Uterus (tissue), 4 donors: ENCODE measurements around the gene CORT. TPM values are rescaled to one million over a fixed set of nuclear protein-coding genes. Genes with fewer than 3 reads are reported as not detected.
"Not testable (repeated sequence)": the region's sequence is repeated elsewhere in the genome, so short reads cannot be mapped to it uniquely, and the experiment has no call there.

Source experiments
- DNase-seq, 2 donors: peaks; one replicate each; pipeline ENCODE4 v3.0.0-alpha.2; 2019 to 2020
- H3K27ac ChIP-seq, 2 donors: fragments of 200-600 bp; sonication (generic); 1 replicate in 1 of 2; 2 replicates in 1 of 2; pipeline ENCODE4 v1.5.1; 2016 to 2018
- H3K27me3 ChIP-seq, 2 donors: fragments of 200-600 bp; sonication (generic); one replicate each; pipeline ENCODE4 v1.5.1; 2018 to 2019; ENCODE audit warnings: control low read depth in 1 of 2
- H3K36me3 ChIP-seq, 2 donors: fragments of 200-600 bp; sonication (generic); one replicate each; pipeline ENCODE4 v1.5.1; 2019; ENCODE audit warnings: control low read depth in 1 of 2
- H3K4me1 ChIP-seq, 2 donors: fragments of 200-600 bp; sonication (generic); one replicate each; pipeline ENCODE4 v1.5.1; 2018 to 2019; ENCODE audit warnings: control low read depth in 1 of 2
- H3K4me3 ChIP-seq, 2 donors: fragments of 200-600 bp; sonication (generic); 1 replicate in 1 of 2; 2 replicates in 1 of 2; pipeline ENCODE4 v1.5.1; 2018 to 2019; ENCODE audit warnings: mild to moderate bottlenecking in 1 of 2
- H3K9me3 ChIP-seq, 2 donors: fragments of 200-600 bp; sonication (generic); one replicate each; pipeline ENCODE4 v1.5.1; 2019; ENCODE audit warnings: control low read depth in 1 of 2
- POLR2A ChIP-seq, 2 donors: fragments of 450-650 bp; IDR thresholded peaks; one replicate each; pipeline ENCODE4 v1.6.1; 2016; ENCODE audit warnings: antibody characterized with exemption in 2 of 2, mild to moderate bottlenecking in 1 of 2, moderate library complexity in 1 of 2
- intact Hi-C: fragments of 100-400 bp; cut with DNase I; formaldehyde crosslinking; loops from one replicate; pipeline ENCODE4 v1.15.1; 2023; ENCODE audit warnings: low total_unique reads
- total RNA-seq, 4 donors: library from RNA; depleted of rRNA in 3 of 4; stranded (reverse); fragments of >200 nt in 3 of 4; gene quantifications; one replicate each; pipeline versions ENCODE4 v1.1.0 to v1.2.4, GENCODE V29; 2014 to 2023
- TF ChIP-seq, protein P1 (sequence below), 4 experiments: fragments of 200-600 bp in 2 of 4; fragments of 450-650 bp in 2 of 4; sonication (generic) in 2 of 4; IDR thresholded peaks; one replicate each; pipeline ENCODE4 v1.5.1; 2016 to 2019; ENCODE audit warnings: antibody characterized with exemption in 4 of 4, mild to moderate bottlenecking in 2 of 4, moderate library complexity in 1 of 4
- donor health status: DM: yes; HTN: yes; CAD: no.

Gene CORT, protein sequence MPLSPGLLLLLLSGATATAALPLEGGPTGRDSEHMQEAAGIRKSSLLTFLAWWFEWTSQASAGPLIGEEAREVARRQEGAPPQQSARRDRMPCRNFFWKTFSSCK
- total RNA-seq = under 1 TPM in 1 of 4 donors, not detected in 3; 0.79 TPM

DNA sequence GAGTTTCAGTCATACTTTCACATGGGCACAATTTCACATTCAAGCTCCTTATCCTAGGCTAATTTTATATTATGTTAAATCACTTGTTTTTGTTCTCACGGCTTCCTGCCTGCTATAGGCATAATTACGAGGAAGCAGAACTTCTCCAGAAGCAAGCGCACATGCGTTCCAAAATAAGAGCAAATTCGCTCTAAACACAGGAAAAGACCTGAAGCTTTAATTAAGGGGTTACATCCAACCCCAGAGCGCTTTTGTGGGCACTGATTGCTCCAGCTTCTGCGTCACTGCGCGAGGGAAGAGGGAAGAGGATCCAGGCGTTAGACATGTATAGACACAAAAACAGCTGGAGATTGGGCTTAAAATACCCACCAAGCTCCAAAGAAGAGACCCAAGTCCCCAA is at the start of gene CORT:
Gene CORT, plus strand, starts transcription at position 281 of the 400 bp plus-strand sequence. CDS start 193 bp downstream, outside the sequence.
- Histone ChIP-seq H3K9me3 (no peaks in the 10 kb centered on the region), H3K27ac (no peak within 1 kb of the TSS), H3K4me3 (no peak within 1 kb of the TSS), H3K27me3 (no peaks in the 10 kb centered on the region), H3K4me1 (no peaks in the 10 kb centered on the region), H3K36me3 (no peaks in the 10 kb centered on the region)
- TF ChIP-seq, protein P1, sequence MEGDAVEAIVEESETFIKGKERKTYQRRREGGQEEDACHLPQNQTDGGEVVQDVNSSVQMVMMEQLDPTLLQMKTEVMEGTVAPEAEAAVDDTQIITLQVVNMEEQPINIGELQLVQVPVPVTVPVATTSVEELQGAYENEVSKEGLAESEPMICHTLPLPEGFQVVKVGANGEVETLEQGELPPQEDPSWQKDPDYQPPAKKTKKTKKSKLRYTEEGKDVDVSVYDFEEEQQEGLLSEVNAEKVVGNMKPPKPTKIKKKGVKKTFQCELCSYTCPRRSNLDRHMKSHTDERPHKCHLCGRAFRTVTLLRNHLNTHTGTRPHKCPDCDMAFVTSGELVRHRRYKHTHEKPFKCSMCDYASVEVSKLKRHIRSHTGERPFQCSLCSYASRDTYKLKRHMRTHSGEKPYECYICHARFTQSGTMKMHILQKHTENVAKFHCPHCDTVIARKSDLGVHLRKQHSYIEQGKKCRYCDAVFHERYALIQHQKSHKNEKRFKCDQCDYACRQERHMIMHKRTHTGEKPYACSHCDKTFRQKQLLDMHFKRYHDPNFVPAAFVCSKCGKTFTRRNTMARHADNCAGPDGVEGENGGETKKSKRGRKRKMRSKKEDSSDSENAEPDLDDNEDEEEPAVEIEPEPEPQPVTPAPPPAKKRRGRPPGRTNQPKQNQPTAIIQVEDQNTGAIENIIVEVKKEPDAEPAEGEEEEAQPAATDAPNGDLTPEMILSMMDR (IDR thresholded peaks at IDR 0.05) = no peak
- no peak for TF ChIP-seq POLR2A (IDR thresholded peaks at IDR 0.05)
- intact Hi-C loops = no loop called here
- no peak for DNase-seq

DNA sequence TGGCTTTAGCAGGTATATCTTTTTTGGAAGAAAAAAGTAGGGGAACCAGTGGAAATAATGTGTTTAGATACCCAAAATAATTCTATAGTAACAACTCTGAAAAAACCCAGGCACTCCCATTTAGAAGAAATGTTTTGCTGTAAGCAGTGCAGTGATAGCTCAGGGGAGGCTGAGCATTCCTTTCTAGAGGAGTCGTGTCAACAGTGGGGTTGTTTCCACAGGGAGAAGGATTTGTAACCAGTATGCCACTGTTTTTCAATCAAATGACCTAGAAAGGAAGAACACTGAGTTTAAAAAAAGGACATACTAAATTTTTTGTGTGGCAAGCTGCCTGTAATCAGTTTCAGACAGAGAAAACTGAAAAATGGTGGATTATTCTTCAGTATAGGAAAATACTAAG is 48.5 kb upstream of the CORT start:
- no peak for DNase-seq
- Histone ChIP-seq H3K4me3 (no peak overlapping the region), H3K27ac (no peak overlapping the region), H3K4me1 (no peaks in the 10 kb centered on the region), H3K36me3 (no peaks in the 10 kb centered on the region), H3K9me3 (no peaks in the 10 kb centered on the region), H3K27me3 (no peaks in the 10 kb centered on the region)
- TF ChIP-seq POLR2A (IDR thresholded peaks at IDR 0.05) = no peak
- TF ChIP-seq, protein P1 (IDR thresholded peaks at IDR 0.05) = no peak
- intact Hi-C loops = no loop called here

DNA sequence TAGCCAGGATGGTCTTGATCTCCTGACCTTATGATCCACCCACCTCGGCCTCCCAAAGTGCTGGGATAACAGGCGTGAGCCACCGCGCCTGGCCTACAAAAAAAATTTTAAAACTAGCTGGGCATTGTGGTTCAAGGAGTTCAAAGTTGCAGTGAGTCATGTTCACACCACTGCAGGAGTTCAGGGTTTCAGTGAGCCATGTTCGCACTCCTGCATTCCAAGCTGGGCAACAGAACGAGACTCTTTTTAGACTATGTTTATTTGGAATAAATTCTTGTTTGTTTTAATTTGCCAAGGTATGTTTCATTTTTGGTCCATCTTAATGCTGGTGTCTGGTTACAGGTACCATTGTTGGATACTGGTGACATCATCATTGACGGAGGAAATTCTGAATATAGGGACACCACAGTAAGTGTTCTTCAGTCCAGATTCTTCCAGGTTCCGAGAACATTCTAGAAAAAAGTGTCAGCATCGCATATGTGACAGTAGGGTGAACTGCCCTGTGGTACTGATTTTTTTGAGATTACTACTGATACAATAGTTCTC is 47.0 kb upstream of the CORT start:
- H3K4me3 ChIP-seq = no peak overlapping the region
- no peaks in the 10 kb centered on the region for H3K4me1 ChIP-seq
- TF ChIP-seq POLR2A (IDR thresholded peaks at IDR 0.05) = no peak
- TF ChIP-seq, protein P1 (IDR thresholded peaks at IDR 0.05) = no peak
- no peaks in the 10 kb centered on the region for H3K9me3 ChIP-seq
- no peak overlapping the region for H3K27ac ChIP-seq
- DNase-seq = no peak
- H3K36me3 ChIP-seq = no peaks in the 10 kb centered on the region
- H3K27me3 ChIP-seq = no peaks in the 10 kb centered on the region
- intact Hi-C loops = no loop called here

DNA sequence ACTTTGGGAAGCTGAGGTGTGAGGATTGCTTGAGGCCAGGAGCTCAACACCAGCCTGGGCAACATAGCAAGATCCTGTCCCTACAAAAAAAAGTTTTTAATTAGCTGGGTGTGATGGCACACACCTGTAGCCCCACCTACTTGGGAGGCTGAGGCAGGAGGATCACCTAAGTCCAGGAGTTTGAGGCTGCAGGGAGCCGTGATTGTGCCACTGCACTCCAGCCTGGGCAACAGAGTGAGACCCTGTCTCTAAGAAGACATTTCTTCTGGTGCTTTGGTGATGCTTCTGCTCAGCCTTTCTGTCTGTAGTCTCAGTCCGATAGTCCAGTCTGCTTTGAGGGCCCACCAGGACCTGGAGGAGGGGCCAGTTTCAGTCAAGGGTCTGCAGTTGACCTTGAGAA is 42.6 kb upstream of the CORT start:
- Histone ChIP-seq H3K27ac (no peak overlapping the region), H3K27me3 (no peaks in the 10 kb centered on the region), H3K36me3 (no peaks in the 10 kb centered on the region), H3K4me1 (no peaks in the 10 kb centered on the region), H3K9me3 (no peaks in the 10 kb centered on the region), H3K4me3 (no peak overlapping the region)
- TF ChIP-seq, protein P1 (IDR thresholded peaks at IDR 0.05) = no peak
- no peak for TF ChIP-seq POLR2A (IDR thresholded peaks at IDR 0.05)
- intact Hi-C loops = no loop called here
- DNase-seq = no peak

DNA sequence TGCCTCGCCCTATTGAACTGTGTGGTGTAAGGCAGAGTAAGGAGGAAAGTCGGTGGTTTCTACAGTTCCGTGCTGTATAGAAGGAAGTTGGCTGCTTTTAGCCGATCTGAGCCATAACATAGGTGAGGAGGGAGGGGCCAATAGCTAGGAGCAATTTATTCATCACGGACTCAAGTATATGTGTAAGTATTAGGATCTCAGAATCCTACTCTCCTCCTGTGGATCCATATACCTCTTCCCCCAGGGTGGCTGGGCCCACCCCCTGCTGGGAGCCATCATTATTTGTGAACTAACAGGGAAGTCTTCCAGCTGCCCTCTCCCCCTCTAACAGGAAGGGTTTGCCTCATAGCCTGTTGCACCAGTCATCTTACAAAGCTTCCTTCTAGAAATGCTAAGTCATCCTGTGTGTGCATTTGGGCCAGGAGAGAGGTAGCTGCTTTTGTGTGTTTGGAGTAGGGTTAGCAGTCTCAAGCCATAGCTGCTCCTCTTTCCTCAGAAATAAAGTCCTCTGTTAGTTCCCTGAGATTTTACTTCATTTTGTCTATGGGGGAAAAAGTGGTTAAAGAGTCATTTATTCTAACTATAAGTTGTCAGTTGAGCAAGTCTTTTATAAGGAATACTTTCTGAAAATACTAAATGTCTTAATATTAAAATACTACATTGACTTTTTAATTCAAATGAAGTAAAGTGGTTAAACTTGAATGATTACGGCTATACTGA is 34.5 kb upstream of the CORT start:
- Histone ChIP-seq H3K36me3 (no peaks in the 10 kb centered on the region), H3K4me3 (no peak overlapping the region), H3K27me3 (no peaks in the 10 kb centered on the region), H3K27ac (no peak overlapping the region), H3K9me3 (no peaks in the 10 kb centered on the region), H3K4me1 (no peaks in the 10 kb centered on the region)
- no peak for DNase-seq
- intact Hi-C loops = no loop called here
- TF ChIP-seq POLR2A (IDR thresholded peaks at IDR 0.05) = no peak
- TF ChIP-seq, protein P1 (IDR thresholded peaks at IDR 0.05) = no peak

DNA sequence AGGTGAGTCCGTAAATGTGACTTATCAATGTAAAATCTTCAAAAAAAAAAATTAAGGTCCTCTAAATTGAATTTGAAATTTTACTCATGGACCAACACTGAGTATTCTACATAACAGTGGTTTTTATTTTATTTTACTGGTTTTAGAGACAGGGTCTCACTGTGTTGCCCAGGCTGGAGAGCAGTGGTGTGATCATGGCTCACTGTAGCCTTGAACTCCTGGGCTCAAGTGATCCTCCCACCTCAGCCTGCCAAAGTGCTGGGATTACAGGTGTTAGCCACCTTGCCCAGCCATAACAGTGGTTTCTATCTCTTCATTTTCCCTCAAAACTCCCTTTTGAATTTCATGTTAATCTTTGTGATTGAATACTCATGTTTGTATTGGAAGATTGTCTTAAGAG is 33.9 kb upstream of the CORT start:
- not testable (repeated sequence) for H3K4me1 ChIP-seq, H3K36me3 ChIP-seq

DNA sequence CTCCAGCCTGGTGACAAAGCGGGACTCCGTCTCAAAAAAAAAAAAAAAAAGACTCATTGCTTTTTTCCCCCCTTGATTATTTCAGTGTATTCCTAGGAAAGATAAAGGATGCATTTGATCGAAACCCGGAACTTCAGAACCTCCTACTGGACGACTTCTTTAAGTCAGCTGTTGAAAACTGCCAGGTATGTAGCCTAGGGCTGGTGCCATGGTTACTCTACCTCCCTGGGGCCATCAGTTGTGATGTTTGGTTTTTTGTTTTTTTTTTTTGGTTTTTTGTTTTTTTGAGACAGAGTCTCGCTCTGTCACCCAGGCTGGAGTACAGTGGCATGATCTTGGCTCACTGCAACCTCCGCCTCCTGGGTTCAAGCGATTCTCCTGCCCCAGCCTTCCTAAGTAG is 31.1 kb upstream of the CORT start:
- H3K4me3 ChIP-seq, H3K27me3 ChIP-seq, H3K27ac ChIP-seq, H3K9me3 ChIP-seq, intact Hi-C loops, H3K36me3 ChIP-seq, DNase-seq, H3K4me1 ChIP-seq: not testable (repeated sequence)

More for the DNA sequence above, 33.9 kb upstream of the CORT start:
- intact Hi-C loops, H3K4me3 ChIP-seq, H3K9me3 ChIP-seq, DNase-seq, H3K27ac ChIP-seq, H3K27me3 ChIP-seq: not testable (repeated sequence)
